Smooth muscle cell of the brain vasculature (primary cell): ENCODE data around the gene THBS4.

Experiments
- DNase-seq: peaks from one replicate; pipeline ENCODE4 v3.0.0-alpha.2; 2012; ENCODE audit warnings: low read depth, low spot score

Gene THBS4

DNA sequence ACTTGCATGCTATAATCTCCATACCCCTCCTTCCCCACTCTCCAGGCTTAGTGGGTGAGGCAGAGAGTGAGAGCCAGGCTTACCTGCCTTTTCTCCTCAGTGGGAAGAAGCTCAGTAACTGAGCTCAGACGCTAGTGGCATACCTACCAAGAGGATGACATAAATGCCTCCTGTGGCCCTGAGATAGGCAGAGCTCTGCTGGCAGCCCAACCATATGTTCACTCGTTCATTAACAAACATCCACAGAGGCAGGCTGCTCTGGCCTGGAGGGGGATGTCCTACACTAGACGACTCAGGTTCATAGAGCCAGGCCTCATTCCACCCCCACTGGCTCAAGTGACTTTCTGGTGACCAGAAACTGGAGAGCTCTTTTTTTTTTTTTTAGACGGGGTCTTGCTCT is 81.3 kb downstream of the THBS4 start:
- DNase-seq, result no peak

DNA sequence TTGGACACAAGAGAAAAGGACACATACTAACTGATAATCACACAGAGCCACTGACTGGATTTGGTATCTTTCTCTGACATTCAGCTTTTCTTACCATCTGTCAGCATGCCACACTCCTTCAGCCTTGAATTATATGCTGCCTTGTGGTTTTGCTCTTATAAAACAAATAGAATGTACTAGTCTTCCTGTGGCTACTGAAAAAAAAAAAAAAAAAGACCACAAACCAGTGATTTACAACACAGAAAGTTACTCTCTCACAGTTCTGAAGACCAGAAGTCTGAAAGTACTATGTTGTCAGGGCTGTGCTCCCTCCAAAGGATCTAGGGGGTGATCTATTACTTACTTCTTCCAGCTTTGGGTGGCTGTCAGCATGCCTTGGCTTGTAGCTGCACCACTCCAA is 82.3 kb downstream of the THBS4 start:
- no peak for DNase-seq

DNA sequence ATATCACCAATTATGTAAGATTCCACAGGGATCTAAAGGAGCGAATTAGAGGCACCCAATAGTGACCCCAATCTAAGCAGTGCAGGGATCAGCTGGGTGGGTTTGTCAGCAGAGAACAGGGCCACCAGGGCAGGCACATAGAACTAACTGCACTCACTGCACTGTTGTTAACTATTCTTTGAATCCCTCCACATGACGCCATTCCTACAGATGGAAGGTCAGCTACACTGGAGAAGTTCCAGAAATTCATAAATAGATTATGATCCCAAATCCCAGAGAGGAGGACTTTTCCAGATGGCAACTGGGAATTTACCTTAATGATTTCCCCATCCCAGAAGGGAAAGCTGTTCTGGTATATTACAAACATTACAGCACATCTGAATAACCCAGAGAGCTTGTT is 84.2 kb downstream of the THBS4 start:
- DNase-seq, result no peak

DNA sequence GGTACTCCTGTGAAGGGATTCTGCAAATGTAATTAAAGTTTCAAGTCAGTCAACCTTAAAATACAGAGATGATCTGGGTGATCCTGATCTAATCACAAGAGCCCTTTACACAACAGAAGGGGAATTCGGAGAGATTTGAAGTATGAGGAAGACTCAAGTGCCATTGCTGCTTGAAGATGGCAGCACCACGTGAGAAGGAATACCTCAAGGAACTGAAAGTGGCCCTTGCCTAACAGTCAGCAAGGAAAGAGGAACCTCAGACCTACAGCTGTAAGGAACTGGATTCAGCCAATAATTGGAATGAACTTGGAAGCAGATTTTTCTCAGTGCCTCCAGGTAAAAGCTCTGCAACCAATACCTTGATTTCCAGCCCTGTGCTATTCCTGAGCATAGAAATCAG is 87.4 kb downstream of the THBS4 start:
- DNase-seq, result no peak

DNA sequence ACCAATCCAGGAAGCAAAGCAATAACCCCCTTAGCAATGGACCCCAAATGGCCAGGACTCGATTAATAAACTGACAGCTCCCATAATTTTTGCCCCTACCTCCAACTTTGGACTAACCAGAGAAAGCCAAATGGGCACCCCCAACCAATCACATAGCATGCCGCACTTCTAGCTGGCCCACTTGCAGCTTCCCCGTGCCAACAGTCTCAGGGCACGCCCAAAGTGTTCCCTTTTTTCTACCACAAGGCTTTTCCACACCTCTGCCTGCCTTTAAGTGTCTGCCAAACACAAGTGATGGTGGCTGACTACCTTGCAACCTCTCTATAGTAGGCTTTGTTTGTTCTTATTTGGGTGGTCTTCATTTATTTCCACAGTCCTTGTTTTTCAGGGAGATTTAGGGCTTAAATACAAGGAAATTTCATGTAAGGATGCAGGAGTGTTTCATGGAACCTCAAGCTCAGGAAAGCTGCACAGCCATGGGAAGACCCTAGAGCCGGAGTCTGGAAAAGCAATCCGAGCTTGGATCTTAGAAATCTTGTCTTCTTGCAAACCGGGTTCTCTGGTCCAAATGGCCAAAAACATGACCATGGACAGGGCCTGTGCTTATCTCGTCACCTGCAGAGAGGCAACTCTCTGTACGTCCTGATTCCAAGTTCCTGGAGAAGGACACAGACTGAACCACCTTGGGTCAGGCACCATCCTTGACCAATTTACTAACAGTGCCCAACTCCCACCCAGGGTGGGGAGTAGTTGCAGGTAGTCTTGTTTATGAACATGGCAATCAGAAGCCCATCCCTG is 89.2 kb downstream of the THBS4 start:
- no peak for DNase-seq

DNA sequence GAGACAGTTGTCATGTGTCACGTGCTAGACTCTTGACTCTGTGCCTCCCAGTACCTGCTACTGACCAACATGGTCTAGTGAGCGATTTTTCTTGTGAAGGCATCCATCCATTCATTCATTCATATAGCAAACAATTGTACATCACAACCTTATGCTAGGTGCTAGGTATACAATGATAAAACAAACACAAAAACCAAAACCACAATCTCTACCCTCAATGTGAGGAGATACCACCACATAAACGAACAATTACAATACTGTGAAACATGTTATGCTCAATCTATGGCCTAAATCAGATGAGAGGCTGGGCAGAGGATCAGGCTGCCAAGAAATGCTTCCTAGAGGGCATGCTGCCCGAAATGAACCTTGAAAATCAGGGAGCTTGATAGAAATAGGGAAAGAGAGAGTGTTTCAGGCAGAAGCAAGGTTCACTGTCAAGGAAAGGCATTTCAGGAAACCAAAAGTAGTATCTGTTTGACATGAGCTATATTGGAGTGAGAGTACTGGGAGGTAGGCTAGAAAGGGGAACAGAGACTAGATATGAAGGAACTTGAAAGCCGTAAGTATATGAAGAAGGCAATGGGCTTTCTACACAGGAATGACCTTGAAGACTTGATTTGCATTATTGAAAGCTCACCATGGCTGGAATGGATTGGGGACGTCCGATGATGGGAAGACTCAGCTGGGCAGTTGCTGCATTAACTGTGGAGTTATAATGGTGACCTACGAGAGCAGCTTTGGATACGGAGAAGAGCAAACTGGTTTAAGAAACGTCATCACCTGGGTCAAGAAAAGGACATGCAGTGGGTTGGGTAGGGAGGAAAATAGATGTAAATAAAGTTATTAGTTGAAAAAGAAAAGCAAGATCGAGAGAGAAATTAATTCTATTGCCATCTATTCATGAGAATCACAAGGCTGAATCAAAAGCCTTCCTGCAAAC is 90.1 kb downstream of the THBS4 start:
- DNase-seq, result no peak

DNA sequence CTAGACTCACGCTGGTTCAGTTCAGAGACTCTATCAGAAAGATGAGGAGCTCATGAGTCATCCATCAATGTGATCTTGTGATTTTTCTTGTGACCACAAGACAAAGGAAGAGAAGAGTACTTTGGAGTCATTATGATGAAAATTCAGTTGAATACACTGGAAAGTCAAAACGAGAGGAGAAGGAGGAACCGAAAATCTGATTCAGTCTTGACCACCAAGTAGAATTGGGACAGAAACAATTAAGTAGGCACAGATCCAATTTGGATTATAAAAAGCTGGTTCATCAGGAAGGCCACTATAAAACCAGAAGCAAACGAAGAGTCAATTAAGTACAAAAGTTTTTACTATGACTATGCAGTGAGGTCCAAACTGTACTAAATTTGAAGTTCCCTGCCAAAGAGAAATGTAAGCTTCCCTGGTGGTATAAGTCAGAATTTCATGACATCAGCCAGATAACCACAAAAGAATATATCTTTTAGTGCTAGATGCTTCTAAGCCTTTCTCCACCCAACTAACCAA is 90.9 kb downstream of the THBS4 start:
- no peak for DNase-seq

DNA sequence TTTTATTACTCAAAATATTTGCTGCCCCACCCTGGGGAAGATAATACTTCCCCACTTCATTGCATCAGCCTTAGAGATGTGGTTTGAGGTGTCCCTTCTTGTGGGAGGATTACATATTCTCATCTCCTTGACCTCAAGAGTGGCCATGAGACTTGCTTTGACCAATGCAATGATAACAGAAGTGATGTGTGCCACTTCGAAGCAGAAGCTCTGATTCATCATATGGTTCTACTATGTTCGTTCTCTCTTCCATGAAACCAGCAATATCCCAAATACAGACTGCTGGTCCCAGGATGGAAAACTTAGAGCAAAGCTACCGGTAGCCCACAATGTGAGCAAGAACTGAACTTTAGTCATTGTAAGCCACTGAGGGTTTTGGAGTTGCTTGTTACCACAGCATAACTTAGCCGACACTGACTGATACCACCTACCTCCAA is 92.0 kb downstream of the THBS4 start:
- no peak for DNase-seq

DNA sequence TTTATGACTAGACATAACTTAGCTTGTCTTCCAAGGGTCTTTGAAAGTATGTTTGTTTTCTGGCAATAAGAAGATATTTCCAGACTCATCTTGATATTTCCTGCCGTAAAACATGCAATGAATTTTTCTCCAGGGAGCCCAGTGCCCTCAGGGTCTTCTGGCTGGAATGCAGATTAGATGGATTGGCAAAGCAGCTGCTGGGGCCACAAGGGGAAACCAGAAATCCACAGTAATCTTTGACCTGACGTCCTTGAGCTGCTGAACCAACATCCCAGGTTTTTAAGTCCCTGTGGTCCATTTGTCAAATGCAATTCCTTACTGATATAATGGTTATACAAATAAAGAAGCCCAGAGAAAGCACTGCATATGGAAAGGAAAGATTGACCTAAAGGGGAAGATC is 93.0 kb downstream of the THBS4 start:
- DNase-seq, result no peak

DNA sequence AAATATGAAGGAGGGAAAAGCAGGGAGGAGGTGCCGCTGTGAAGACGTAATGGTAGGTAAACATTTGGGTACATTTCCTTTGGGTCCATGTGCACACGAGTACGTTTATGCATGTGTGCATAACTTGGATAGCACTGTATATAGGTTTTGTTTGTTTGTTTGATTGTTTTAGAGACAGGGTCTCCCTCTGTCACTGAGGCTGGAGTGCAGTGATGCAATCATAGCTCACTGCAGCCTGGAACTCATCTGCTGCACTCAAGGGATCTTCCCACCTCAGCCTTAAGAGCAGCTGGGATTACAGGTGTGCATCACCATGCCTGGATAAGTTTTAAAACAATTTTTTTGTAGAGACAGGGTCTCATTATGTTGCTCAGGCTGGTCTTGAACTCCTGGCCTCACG is 94.0 kb downstream of the THBS4 start:
- DNase-seq, result no peak
